ENCODE measurements around the gene GLI3.

GLI3 gene

GRCh38 chr7:42221304-42221703 is 15.7 kb downstream of the GLI3 start:
- Histone ChIP-seq H3K9me3 (ENCODE audit: insufficient read depth, low read length) (no peaks in the 10 kb centered on the region), H3K4me1 (ENCODE audit: insufficient read depth, insufficient read length) (peaks cover 9% of the 10 kb centered on the region), H3K27me3 (ENCODE audit: insufficient read depth, insufficient read length) (no peaks in the 10 kb centered on the region), H3K36me3 (ENCODE audit: insufficient read depth, insufficient read length, low read length) (peaks cover 36% of the 10 kb centered on the region), H3K4me3 (ENCODE audit: insufficient read length, low read depth) (no peak overlapping the region), H3K9ac (ENCODE audit: insufficient read length, low read depth) (no peak overlapping the region)
- no peak for DNase-seq (ENCODE audit: low read depth, low spot score)
- no peak for TF ChIP-seq YY1 (IDR thresholded peaks at IDR 0.05; ENCODE audit: insufficient read depth, insufficient read length)
- no peak for TF ChIP-seq ZNF274 (IDR thresholded peaks at IDR 0.05; ENCODE audit: low read depth, low read length)
- no peak for TF ChIP-seq SUZ12 (IDR thresholded peaks at IDR 0.05; ENCODE audit: extremely low read depth, insufficient read depth, insufficient read length)

GRCh38 chr7:42219447-42219846 is 17.6 kb downstream of the GLI3 start:
- peaks cover 38% of the 10 kb centered on the region for H3K36me3 ChIP-seq (ENCODE audit: insufficient read depth, insufficient read length, low read length)
- no peak overlapping the region for H3K4me3 ChIP-seq (ENCODE audit: insufficient read length, low read depth)
- no peak for DNase-seq (ENCODE audit: low read depth, low spot score)
- no peaks in the 10 kb centered on the region for H3K9me3 ChIP-seq (ENCODE audit: insufficient read depth, low read length)
- H3K27me3 ChIP-seq (ENCODE audit: insufficient read depth, insufficient read length) = no peaks in the 10 kb centered on the region
- TF ChIP-seq YY1 (IDR thresholded peaks at IDR 0.05; ENCODE audit: insufficient read depth, insufficient read length) = no peak
- no peak for TF ChIP-seq SUZ12 (IDR thresholded peaks at IDR 0.05; ENCODE audit: extremely low read depth, insufficient read depth, insufficient read length)
- TF ChIP-seq ZNF274 (IDR thresholded peaks at IDR 0.05; ENCODE audit: low read depth, low read length) = no peak
- H3K9ac ChIP-seq (ENCODE audit: insufficient read length, low read depth) = no peak overlapping the region
- peaks cover 6% of the 10 kb centered on the region for H3K4me1 ChIP-seq (ENCODE audit: insufficient read depth, insufficient read length)

- H3K4me3 ChIP-seq (ENCODE audit: insufficient read length, low read depth) = no peak overlapping the region
- no peaks in the 10 kb centered on the region for H3K27me3 ChIP-seq (ENCODE audit: insufficient read depth, insufficient read length)
- no peak for TF ChIP-seq ZNF274 (IDR thresholded peaks at IDR 0.05; ENCODE audit: low read depth, low read length)
- no peak for DNase-seq (ENCODE audit: low read depth, low spot score)
- peaks cover 38% of the 10 kb centered on the region for H3K36me3 ChIP-seq (ENCODE audit: insufficient read depth, insufficient read length, low read length)
- no peak overlapping the region for H3K9ac ChIP-seq (ENCODE audit: insufficient read length, low read depth)
- H3K4me1 ChIP-seq (ENCODE audit: insufficient read depth, insufficient read length) = peaks cover 6% of the 10 kb centered on the region
- H3K9me3 ChIP-seq (ENCODE audit: insufficient read depth, low read length) = no peaks in the 10 kb centered on the region
These were observed 18.8 kb downstream of the GLI3 start for GRCh38 chr7:42218248-42218647.

GRCh38 chr7:42217548-42217947 is 19.5 kb downstream of the GLI3 start:
- no peak for DNase-seq (ENCODE audit: low read depth, low spot score)
- Histone ChIP-seq H3K9me3 (ENCODE audit: insufficient read depth, low read length) (no peaks in the 10 kb centered on the region), H3K36me3 (ENCODE audit: insufficient read depth, insufficient read length, low read length) (peaks cover 34% of the 10 kb centered on the region), H3K4me1 (ENCODE audit: insufficient read depth, insufficient read length) (peaks cover 6% of the 10 kb centered on the region), H3K27me3 (ENCODE audit: insufficient read depth, insufficient read length) (no peaks in the 10 kb centered on the region), H3K9ac (ENCODE audit: insufficient read length, low read depth) (no peak overlapping the region), H3K4me3 (ENCODE audit: insufficient read length, low read depth) (no peak overlapping the region)
- no peak for TF ChIP-seq YY1 (IDR thresholded peaks at IDR 0.05; ENCODE audit: insufficient read depth, insufficient read length)
- TF ChIP-seq ZNF274 (IDR thresholded peaks at IDR 0.05; ENCODE audit: low read depth, low read length) = no peak

- H3K4me3 ChIP-seq (ENCODE audit: insufficient read length, low read depth) = no peak overlapping the region
- no peaks in the 10 kb centered on the region for H3K27me3 ChIP-seq (ENCODE audit: insufficient read depth, insufficient read length)
- no peak for TF ChIP-seq YY1 (IDR thresholded peaks at IDR 0.05; ENCODE audit: insufficient read depth, insufficient read length)
- no peak for TF ChIP-seq ZNF274 (IDR thresholded peaks at IDR 0.05; ENCODE audit: low read depth, low read length)
- no peak for TF ChIP-seq SUZ12 (IDR thresholded peaks at IDR 0.05; ENCODE audit: extremely low read depth, insufficient read depth, insufficient read length)
- peaks cover 6% of the 10 kb centered on the region for H3K4me1 ChIP-seq (ENCODE audit: insufficient read depth, insufficient read length)
- DNase-seq (ENCODE audit: low read depth, low spot score) = no peak
- H3K9ac ChIP-seq (ENCODE audit: insufficient read length, low read depth) = no peak overlapping the region
- no peaks in the 10 kb centered on the region for H3K9me3 ChIP-seq (ENCODE audit: insufficient read depth, low read length)
- H3K36me3 ChIP-seq (ENCODE audit: insufficient read depth, insufficient read length, low read length) = peaks cover 31% of the 10 kb centered on the region
These were observed 20.0 kb downstream of the GLI3 start for GRCh38 chr7:42217053-42217452.

GRCh38 chr7:42214060-42214679 is 22.8 kb downstream of the GLI3 start:
- peaks cover 13% of the 10 kb centered on the region for H3K36me3 ChIP-seq (ENCODE audit: insufficient read depth, insufficient read length, low read length)
- no peak for DNase-seq (ENCODE audit: low read depth, low spot score)
- TF ChIP-seq SUZ12 (IDR thresholded peaks at IDR 0.05; ENCODE audit: extremely low read depth, insufficient read depth, insufficient read length) (no peak), YY1 (IDR thresholded peaks at IDR 0.05; ENCODE audit: insufficient read depth, insufficient read length) (no peak), ZNF274 (IDR thresholded peaks at IDR 0.05; ENCODE audit: low read depth, low read length) (no peak)
- no peaks in the 10 kb centered on the region for H3K9me3 ChIP-seq (ENCODE audit: insufficient read depth, low read length)
- H3K4me3 ChIP-seq (ENCODE audit: insufficient read length, low read depth) = no peak overlapping the region
- H3K4me1 ChIP-seq (ENCODE audit: insufficient read depth, insufficient read length) = no peaks in the 10 kb centered on the region
- no peaks in the 10 kb centered on the region for H3K27me3 ChIP-seq (ENCODE audit: insufficient read depth, insufficient read length)
- H3K9ac ChIP-seq (ENCODE audit: insufficient read length, low read depth) = no peak overlapping the region

- no peak overlapping the region for H3K9ac ChIP-seq (ENCODE audit: insufficient read length, low read depth)
- no peak for DNase-seq (ENCODE audit: low read depth, low spot score)
- TF ChIP-seq ZNF274 (IDR thresholded peaks at IDR 0.05; ENCODE audit: low read depth, low read length) (no peak), SUZ12 (IDR thresholded peaks at IDR 0.05; ENCODE audit: extremely low read depth, insufficient read depth, insufficient read length) (no peak), YY1 (IDR thresholded peaks at IDR 0.05; ENCODE audit: insufficient read depth, insufficient read length) (no peak)
- H3K27me3 ChIP-seq (ENCODE audit: insufficient read depth, insufficient read length) = no peaks in the 10 kb centered on the region
- H3K36me3 ChIP-seq (ENCODE audit: insufficient read depth, insufficient read length, low read length) = peaks cover 13% of the 10 kb centered on the region
- no peaks in the 10 kb centered on the region for H3K4me1 ChIP-seq (ENCODE audit: insufficient read depth, insufficient read length)
- H3K9me3 ChIP-seq (ENCODE audit: insufficient read depth, low read length) = no peaks in the 10 kb centered on the region
- no peak overlapping the region for H3K4me3 ChIP-seq (ENCODE audit: insufficient read length, low read depth)
These were observed 23.9 kb downstream of the GLI3 start for GRCh38 chr7:42213093-42213492.
